ENCODE data around the gene DGCR8. TPM values are rescaled to one million over a fixed set of nuclear protein-coding genes. Genes with fewer than 3 reads are reported as not detected.

Gene DGCR8
- polyA plus RNA-seq, 1 experiment: 21.3 TPM

DNA sequence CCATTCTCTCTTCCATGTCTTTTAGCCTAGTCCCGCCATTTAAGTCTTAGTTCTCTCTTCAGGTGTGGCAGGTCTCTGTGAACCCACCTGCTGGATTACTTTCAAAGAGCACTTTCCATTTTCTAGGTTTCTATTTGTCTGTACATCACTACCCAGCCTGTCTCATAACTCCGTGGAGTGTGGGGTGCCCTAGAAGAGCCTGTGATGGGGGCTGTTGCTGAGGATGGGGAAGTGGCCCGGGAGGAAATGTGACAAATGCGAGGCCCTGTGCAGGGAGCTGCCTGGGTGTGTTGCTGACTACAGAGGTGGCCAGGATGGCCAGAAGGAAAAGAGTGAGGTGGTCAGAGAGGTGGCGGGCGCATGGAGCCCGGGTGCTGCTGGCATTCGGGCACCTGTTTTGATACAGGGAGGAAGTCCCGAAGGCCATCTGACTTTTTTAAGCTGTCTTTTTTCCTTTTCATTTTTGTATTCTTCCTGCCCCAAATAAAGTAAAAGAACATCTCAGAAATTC, 10.7 kb downstream of the DGCR8 start:
- DNase-seq (ENCODE audit: low read depth): no peak
- peaks cover 62% of the 10 kb centered on the region for H3K36me3 ChIP-seq (ENCODE audit: control insufficient read depth, insufficient read depth, low read length)
- TF ChIP-seq, protein P1, sequence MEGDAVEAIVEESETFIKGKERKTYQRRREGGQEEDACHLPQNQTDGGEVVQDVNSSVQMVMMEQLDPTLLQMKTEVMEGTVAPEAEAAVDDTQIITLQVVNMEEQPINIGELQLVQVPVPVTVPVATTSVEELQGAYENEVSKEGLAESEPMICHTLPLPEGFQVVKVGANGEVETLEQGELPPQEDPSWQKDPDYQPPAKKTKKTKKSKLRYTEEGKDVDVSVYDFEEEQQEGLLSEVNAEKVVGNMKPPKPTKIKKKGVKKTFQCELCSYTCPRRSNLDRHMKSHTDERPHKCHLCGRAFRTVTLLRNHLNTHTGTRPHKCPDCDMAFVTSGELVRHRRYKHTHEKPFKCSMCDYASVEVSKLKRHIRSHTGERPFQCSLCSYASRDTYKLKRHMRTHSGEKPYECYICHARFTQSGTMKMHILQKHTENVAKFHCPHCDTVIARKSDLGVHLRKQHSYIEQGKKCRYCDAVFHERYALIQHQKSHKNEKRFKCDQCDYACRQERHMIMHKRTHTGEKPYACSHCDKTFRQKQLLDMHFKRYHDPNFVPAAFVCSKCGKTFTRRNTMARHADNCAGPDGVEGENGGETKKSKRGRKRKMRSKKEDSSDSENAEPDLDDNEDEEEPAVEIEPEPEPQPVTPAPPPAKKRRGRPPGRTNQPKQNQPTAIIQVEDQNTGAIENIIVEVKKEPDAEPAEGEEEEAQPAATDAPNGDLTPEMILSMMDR (IDR thresholded peaks at IDR 0.05; ENCODE audit: insufficient read depth, low read depth, low read length): no peak
- ChIA-PET CTCF (no interaction called here), POLR2A (no interaction called here)
- no peak overlapping the region for H3K4me3 ChIP-seq (ENCODE audit: low read depth, low read length)
- H3K27me3 ChIP-seq (ENCODE audit: control insufficient read depth, insufficient read depth, low read length): no peaks in the 10 kb centered on the region

DNA sequence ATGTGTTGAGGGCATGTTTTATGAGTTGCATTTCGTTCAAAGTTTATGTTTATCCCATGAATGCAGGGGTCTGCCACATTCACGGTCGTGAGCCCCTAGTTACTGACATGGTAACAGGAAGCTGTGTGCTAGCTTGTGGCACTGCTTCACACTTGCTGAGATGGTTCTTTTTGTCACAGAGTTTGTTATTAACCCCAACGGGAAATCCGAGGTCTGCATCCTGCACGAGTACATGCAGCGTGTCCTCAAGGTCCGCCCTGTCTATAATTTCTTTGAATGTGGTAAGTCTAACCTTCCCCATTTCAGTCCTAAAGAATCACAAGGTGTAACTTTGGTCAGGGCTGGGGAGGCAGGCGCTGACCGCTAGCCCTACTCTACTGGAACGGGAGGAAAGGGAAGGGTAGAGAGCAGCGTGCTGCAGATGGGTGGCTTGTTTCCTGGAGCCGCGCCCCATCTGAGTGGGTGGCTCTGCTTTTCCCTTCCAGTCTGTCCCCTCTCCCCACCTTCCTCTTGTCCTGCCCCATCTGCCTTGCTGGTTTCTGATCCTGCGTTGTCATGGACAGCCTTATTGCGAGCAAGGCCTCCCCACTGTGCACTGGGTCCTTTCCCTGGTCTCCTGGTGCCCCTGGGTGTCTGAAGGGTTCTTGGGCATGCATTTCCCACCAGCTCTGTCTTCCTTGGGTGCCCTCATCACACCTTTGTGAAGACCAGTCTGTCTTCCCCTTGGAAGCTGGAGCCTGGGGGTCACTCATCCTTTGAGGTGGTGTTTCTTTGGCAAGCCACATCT, 11.8 kb downstream of the DGCR8 start:
- CTCF ChIA-PET: no interaction called here
- Histone ChIP-seq H3K27me3 (ENCODE audit: control insufficient read depth, insufficient read depth, low read length) (no peaks in the 10 kb centered on the region), H3K36me3 (ENCODE audit: control insufficient read depth, insufficient read depth, low read length) (peaks cover 59% of the 10 kb centered on the region), H3K4me3 (ENCODE audit: low read depth, low read length) (no peak overlapping the region)
- POLR2A ChIA-PET: no interaction called here
- no peak for DNase-seq (ENCODE audit: low read depth)
- TF ChIP-seq, protein P1 (IDR thresholded peaks at IDR 0.05; ENCODE audit: insufficient read depth, low read depth, low read length): no peak

DNA sequence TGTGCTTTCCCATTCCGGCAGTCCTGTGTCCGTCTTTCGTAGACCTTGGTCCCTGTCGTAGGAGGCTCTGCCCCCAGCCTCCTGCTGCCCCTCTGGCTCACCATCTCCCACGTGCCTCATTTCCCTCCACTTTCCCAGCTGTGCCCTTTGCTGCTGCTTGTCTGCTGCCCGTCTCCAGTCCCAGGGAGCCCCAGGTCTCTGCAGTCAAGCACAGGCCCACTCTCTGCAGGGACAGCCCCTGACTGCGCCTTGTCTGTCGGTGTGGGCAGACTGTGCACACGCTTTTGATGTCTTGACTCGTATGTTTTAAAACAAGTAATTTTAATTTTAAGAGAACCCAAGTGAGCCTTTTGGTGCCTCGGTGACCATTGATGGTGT, 12.4 kb downstream of the DGCR8 start:
- H3K4me3 ChIP-seq (ENCODE audit: low read depth, low read length): no peak overlapping the region
- no peak for DNase-seq (ENCODE audit: low read depth)
- H3K27me3 ChIP-seq (ENCODE audit: control insufficient read depth, insufficient read depth, low read length): no peaks in the 10 kb centered on the region
- CTCF ChIA-PET: interaction anchor here (0.7 kb wide), 1 partner anchor 27 kb away, joined by 3 read pairs; no protein-coding TSS in a partner anchor
- POLR2A ChIA-PET: no interaction called here
- peaks cover 53% of the 10 kb centered on the region for H3K36me3 ChIP-seq (ENCODE audit: control insufficient read depth, insufficient read depth, low read length)
- TF ChIP-seq, protein P1 (IDR thresholded peaks at IDR 0.05; ENCODE audit: insufficient read depth, low read depth, low read length): no peak

DNA sequence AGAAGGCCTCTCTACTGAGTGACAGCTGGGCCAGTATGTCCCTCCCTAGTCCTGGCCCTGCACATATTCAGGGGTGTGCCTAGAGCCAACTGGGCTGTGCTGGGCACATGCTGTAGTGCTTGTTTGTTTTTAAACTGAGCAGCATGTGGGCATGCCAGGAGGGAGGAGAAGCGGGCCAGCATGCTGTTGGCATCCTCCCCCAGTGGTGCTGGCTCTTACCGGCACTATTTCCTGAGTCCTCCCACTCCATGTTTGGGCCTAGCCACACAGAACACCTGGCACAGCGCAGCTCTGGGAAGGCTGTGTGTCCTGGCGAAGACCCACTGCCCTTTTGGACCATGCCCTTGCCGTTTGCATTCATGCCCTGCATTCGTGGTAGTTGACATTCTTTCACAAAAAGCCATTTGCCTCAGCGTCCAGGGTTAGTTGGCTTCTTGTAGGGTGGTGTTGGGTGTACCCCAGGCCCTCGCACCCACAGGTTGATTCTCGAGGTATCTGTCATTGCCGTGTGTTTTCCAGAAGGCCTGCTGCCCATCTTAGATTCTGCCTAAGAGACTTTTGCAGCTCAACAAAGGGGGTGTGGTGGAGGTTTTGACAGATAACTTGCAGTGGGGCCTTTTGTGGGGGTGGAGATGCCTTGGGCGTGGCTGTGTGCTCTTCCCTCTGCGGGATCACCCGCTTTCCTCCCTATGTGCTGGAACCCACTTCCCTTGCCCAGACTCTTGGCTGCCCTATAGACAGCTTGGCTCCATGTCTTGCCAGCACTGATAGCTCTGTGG, 13.6 kb downstream of the DGCR8 start:
- H3K27me3 ChIP-seq (ENCODE audit: control insufficient read depth, insufficient read depth, low read length): no peaks in the 10 kb centered on the region
- CTCF ChIA-PET: no interaction called here
- peaks cover 45% of the 10 kb centered on the region for H3K36me3 ChIP-seq (ENCODE audit: control insufficient read depth, insufficient read depth, low read length)
- POLR2A ChIA-PET: no interaction called here
- no peak for DNase-seq (ENCODE audit: low read depth)
- H3K4me3 ChIP-seq (ENCODE audit: low read depth, low read length): no peak overlapping the region
- TF ChIP-seq, protein P1 (IDR thresholded peaks at IDR 0.05; ENCODE audit: insufficient read depth, low read depth, low read length): no peak

DNA sequence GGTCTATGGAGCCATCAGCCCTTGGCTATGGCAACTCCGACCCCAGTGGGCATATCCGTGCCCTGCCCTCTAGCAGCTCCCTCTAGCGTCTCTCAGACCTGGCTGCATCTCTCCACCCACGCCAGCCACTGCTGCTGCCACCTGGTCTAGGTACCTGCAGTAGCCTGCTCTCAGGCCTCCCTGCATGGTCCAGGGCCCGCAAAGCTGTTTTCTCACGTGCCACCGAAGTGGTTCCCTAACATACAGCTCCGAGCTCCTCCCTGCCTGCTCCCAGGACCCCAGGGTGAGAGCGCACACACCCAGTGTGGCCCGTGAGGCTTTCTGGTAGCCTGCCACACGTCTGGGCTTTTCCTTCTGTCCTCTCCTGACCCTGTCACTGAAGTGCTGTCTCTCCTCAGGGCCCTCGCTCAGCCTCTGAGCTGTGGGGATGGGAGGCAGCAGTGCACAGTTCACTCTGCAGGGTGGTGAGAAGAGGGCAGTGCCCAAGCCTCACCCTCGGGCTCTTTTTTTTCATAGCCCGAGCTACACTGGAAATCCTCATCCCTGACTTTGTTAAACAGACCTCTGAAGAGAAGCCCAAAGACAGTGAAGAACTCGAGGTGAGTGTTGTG, 14.3 kb downstream of the DGCR8 start:
- POLR2A ChIA-PET: no interaction called here

More for the DNA sequence above, 14.3 kb downstream of the DGCR8 start:
- H3K27me3 ChIP-seq (ENCODE audit: control insufficient read depth, insufficient read depth, low read length): no peaks in the 10 kb centered on the region
- TF ChIP-seq, protein P1 (IDR thresholded peaks at IDR 0.05; ENCODE audit: insufficient read depth, low read depth, low read length): no peak
- CTCF ChIA-PET: no interaction called here
- peaks cover 50% of the 10 kb centered on the region for H3K36me3 ChIP-seq (ENCODE audit: control insufficient read depth, insufficient read depth, low read length)
- H3K4me3 ChIP-seq (ENCODE audit: low read depth, low read length): no peak overlapping the region
- DNase-seq (ENCODE audit: low read depth): no peak

Measured in BJ (cell line).